Activated naive CD4-positive, alpha-beta T cell treated with anti-CD3 and anti-CD28 coated beads, Interleukin-2, amount 50 U/mL, for 24 hours (primary cell): ENCODE measurements around the gene MEGF11.

Source experiments
- H3K27ac Mint-ChIP-seq: one replicate; pipeline ENCODE4 v1.8.0; 2021; ENCODE audit warnings: mild to moderate bottlenecking, mixed read lengths
- H3K27me3 Mint-ChIP-seq: one replicate; pipeline ENCODE4 v1.8.0; 2021; ENCODE audit warnings: mixed read lengths
- H3K36me3 Mint-ChIP-seq: one replicate; pipeline ENCODE4 v1.8.0; 2021; ENCODE audit warnings: mixed read lengths
- H3K4me1 Mint-ChIP-seq: one replicate; pipeline ENCODE4 v1.8.0; 2021; ENCODE audit warnings: mixed read lengths
- H3K4me3 Mint-ChIP-seq: one replicate; pipeline ENCODE4 v1.8.0; 2021; ENCODE audit warnings: mild to moderate bottlenecking, mixed read lengths
- H3K9me3 Mint-ChIP-seq: one replicate; pipeline ENCODE4 v1.8.0; 2021; ENCODE audit warnings: mixed read lengths

MEGF11 gene

GRCh38 chr15:66236806-66237375 is 16.7 kb downstream of the MEGF11 start:
- no peaks in the 10 kb centered on the region for H3K9me3 Mint-ChIP-seq
- no peaks in the 10 kb centered on the region for H3K4me1 Mint-ChIP-seq
- no peaks in the 10 kb centered on the region for H3K36me3 Mint-ChIP-seq
- no peak overlapping the region for H3K27ac Mint-ChIP-seq
- H3K27me3 Mint-ChIP-seq = peaks cover 4% of the 10 kb centered on the region
- H3K4me3 Mint-ChIP-seq = no peak overlapping the region

- Mint-ChIP-seq H3K27me3 (peaks cover 4% of the 10 kb centered on the region), H3K9me3 (no peaks in the 10 kb centered on the region), H3K36me3 (no peaks in the 10 kb centered on the region), H3K4me3 (no peak overlapping the region), H3K4me1 (no peaks in the 10 kb centered on the region), H3K27ac (no peak overlapping the region)
These were observed 17.7 kb downstream of the MEGF11 start for GRCh38 chr15:66235866-66236265.

GRCh38 chr15:66234798-66235197 is 18.8 kb downstream of the MEGF11 start:
- H3K27ac Mint-ChIP-seq = no peak overlapping the region
- no peaks in the 10 kb centered on the region for H3K4me1 Mint-ChIP-seq
- H3K36me3 Mint-ChIP-seq = no peaks in the 10 kb centered on the region
- no peak overlapping the region for H3K4me3 Mint-ChIP-seq
- H3K27me3 Mint-ChIP-seq = peaks cover 4% of the 10 kb centered on the region
- no peaks in the 10 kb centered on the region for H3K9me3 Mint-ChIP-seq

- Mint-ChIP-seq H3K36me3 (no peaks in the 10 kb centered on the region), H3K27me3 (peaks cover 4% of the 10 kb centered on the region), H3K9me3 (no peaks in the 10 kb centered on the region), H3K4me3 (no peak overlapping the region), H3K4me1 (no peaks in the 10 kb centered on the region), H3K27ac (no peak overlapping the region)
These were observed 19.8 kb downstream of the MEGF11 start for GRCh38 chr15:66233487-66234415.

- H3K36me3 Mint-ChIP-seq = no peaks in the 10 kb centered on the region
- H3K27ac Mint-ChIP-seq = peak overlapping the region; percentile 43
- H3K9me3 Mint-ChIP-seq = no peaks in the 10 kb centered on the region
- peaks cover 4% of the 10 kb centered on the region for H3K27me3 Mint-ChIP-seq
- H3K4me3 Mint-ChIP-seq = no peak overlapping the region
- no peaks in the 10 kb centered on the region for H3K4me1 Mint-ChIP-seq
These were observed 21.3 kb downstream of the MEGF11 start for GRCh38 chr15:66232267-66232625.

- Mint-ChIP-seq H3K4me1 (no peaks in the 10 kb centered on the region), H3K27ac (no peak overlapping the region), H3K9me3 (no peaks in the 10 kb centered on the region), H3K27me3 (peaks cover 2% of the 10 kb centered on the region), H3K4me3 (no peak overlapping the region), H3K36me3 (no peaks in the 10 kb centered on the region)
These were observed 21.9 kb downstream of the MEGF11 start for GRCh38 chr15:66231394-66232266.

GRCh38 chr15:66229790-66230465 is 23.6 kb downstream of the MEGF11 start:
- Mint-ChIP-seq H3K27me3 (peaks cover 2% of the 10 kb centered on the region), H3K4me3 (no peak overlapping the region), H3K9me3 (no peaks in the 10 kb centered on the region), H3K36me3 (no peaks in the 10 kb centered on the region), H3K27ac (no peak overlapping the region), H3K4me1 (no peaks in the 10 kb centered on the region)

GRCh38 chr15:66228807-66229735 is 24.5 kb downstream of the MEGF11 start:
- Mint-ChIP-seq H3K36me3 (no peaks in the 10 kb centered on the region), H3K27me3 (peaks cover 2% of the 10 kb centered on the region), H3K4me3 (no peak overlapping the region), H3K27ac (no peak overlapping the region), H3K9me3 (no peaks in the 10 kb centered on the region), H3K4me1 (no peaks in the 10 kb centered on the region)

- Mint-ChIP-seq H3K27me3 (no peaks in the 10 kb centered on the region), H3K4me3 (no peak overlapping the region), H3K9me3 (no peaks in the 10 kb centered on the region), H3K36me3 (no peaks in the 10 kb centered on the region), H3K27ac (no peak overlapping the region), H3K4me1 (no peaks in the 10 kb centered on the region)
These were observed 26.8 kb downstream of the MEGF11 start for GRCh38 chr15:66226736-66227135.

- H3K27ac Mint-ChIP-seq = no peak overlapping the region
- H3K4me1 Mint-ChIP-seq = no peaks in the 10 kb centered on the region
- H3K4me3 Mint-ChIP-seq = no peak overlapping the region
- H3K36me3 Mint-ChIP-seq = no peaks in the 10 kb centered on the region
- peaks cover 3% of the 10 kb centered on the region for H3K27me3 Mint-ChIP-seq
- no peaks in the 10 kb centered on the region for H3K9me3 Mint-ChIP-seq
These were observed 27.8 kb downstream of the MEGF11 start for GRCh38 chr15:66225656-66226274.

- H3K27me3 Mint-ChIP-seq = peaks cover 3% of the 10 kb centered on the region
- no peak overlapping the region for H3K4me3 Mint-ChIP-seq
- no peak overlapping the region for H3K27ac Mint-ChIP-seq
- no peaks in the 10 kb centered on the region for H3K9me3 Mint-ChIP-seq
- H3K36me3 Mint-ChIP-seq = no peaks in the 10 kb centered on the region
- H3K4me1 Mint-ChIP-seq = no peaks in the 10 kb centered on the region
These were observed 28.6 kb downstream of the MEGF11 start for GRCh38 chr15:66224946-66225345.

GRCh38 chr15:66222273-66223198 is 31.0 kb downstream of the MEGF11 start:
- Mint-ChIP-seq H3K36me3 (no peaks in the 10 kb centered on the region), H3K9me3 (no peaks in the 10 kb centered on the region), H3K27me3 (peaks cover 3% of the 10 kb centered on the region), H3K4me3 (no peak overlapping the region), H3K4me1 (no peaks in the 10 kb centered on the region), H3K27ac (no peak overlapping the region)

GRCh38 chr15:66221126-66221525 is 32.4 kb downstream of the MEGF11 start:
- no peaks in the 10 kb centered on the region for H3K36me3 Mint-ChIP-seq
- no peak overlapping the region for H3K27ac Mint-ChIP-seq
- H3K9me3 Mint-ChIP-seq = no peaks in the 10 kb centered on the region
- peaks cover 3% of the 10 kb centered on the region for H3K27me3 Mint-ChIP-seq
- no peak overlapping the region for H3K4me3 Mint-ChIP-seq
- no peaks in the 10 kb centered on the region for H3K4me1 Mint-ChIP-seq
